ENCODE measurements around the gene ADRA2C. TPM values are rescaled to one million over a fixed set of nuclear protein-coding genes. Genes with fewer than 3 reads are reported as not detected.
A peak's percentile ranks its signal among the peaks of the same experiment; 100 is the strongest.

ADRA2C gene
- total and polyA plus RNA-seq, 9 of the 15 experiments (the other 6 are each of a cell fraction or from before 2014, with no cell fraction given): 0.06 to 0.58 (median 0.14) TPM; not detected in 2

- Histone ChIP-seq H3K79me2 (ENCODE audit: control insufficient read depth, insufficient read depth, low read length) (no peaks in the 10 kb centered on the region), H3K36me3 (ENCODE audit: control insufficient read depth, insufficient read depth, low read length) (no peaks in the 10 kb centered on the region), H4K20me1 (replicated peaks; ENCODE audit: control insufficient read depth, insufficient read depth, low read length) (peaks cover 14% of the 10 kb centered on the region; the same call in 1 of the 2 replicates), H3K9me1 (ENCODE audit: control insufficient read depth, insufficient read depth, low read length) (no peaks in the 10 kb centered on the region), H3K4me2 (ENCODE audit: insufficient read depth, low read length) (no peak overlapping the region), H3K9me3 (replicated peaks; ENCODE audit: control insufficient read depth, insufficient read depth, low read depth, low read length) (no peaks in the 10 kb centered on the region), H3K27me3 (ENCODE audit: control insufficient read depth in 2 of 2, insufficient read depth in 2 of 2, low read length in 2 of 2) (peaks cover 21 to 56% of the 10 kb centered on the region in 2 experiments; a peak in 4 of 5 replicates), H3K27ac (ENCODE audit: extremely low read depth, low read depth, low read length) (no peak overlapping the region), H3K4me3 (no peak overlapping the region), H3K9ac (ENCODE audit: insufficient read depth in 1 of 2, low read depth in 2 of 2, low read length in 2 of 2) (no peak overlapping the region), H3K4me1 (replicated peaks in 1 of 2; ENCODE audit: control insufficient read depth in 2 of 2, insufficient read depth in 2 of 2, low read length in 2 of 2) (peaks cover 4 to 33% of the 10 kb centered on the region in 2 experiments; a peak in 3 of 5 replicates), H2AFZ (ENCODE audit: low read depth, low read length) (no peak overlapping the region)
- in situ Hi-C loops (cut with MboI): loop anchor here (10.0 kb wide), 1 partner anchor 167 kb away; no protein-coding TSS in a partner anchor
- ATAC-seq: no peak
- DNase-seq (ENCODE audit: extremely low read depth in 1 of 4, low spot score in 3 of 4): no peak
- BruUV-seq (replicated peaks): no TSS peak
- intact Hi-C loops (cut with micrococcal nuclease): no loop called here
- FAIRE-seq: no peak
- TF ChIP-seq ZNF121 (CRISPR knock-in tag; conservative IDR thresholded peaks at IDR 0.05): no peak
- peak; percentile 92 for TF ChIP-seq ZNF24 (IDR thresholded peaks at IDR 0.05)
- no peak for TF ChIP-seq ATF6 (CRISPR knock-in tag; IDR thresholded peaks at IDR 0.05)
- ChIA-PET POLR2A (interaction anchor here (0.6 kb wide), 1 partner anchor 18 kb away, joined by 4 read pairs; no protein-coding TSS in a partner anchor), CTCF (ENCODE audit: low intra/inter-chr PET ratio) (no interaction called here)
- 6% methylated on average over 13 of the region's 13 CpGs for WGBS (ENCODE audit: insufficient coverage, low coverage, missing lambda C conversion rate)
These were observed 11.5 kb downstream of the ADRA2C start for GRCh38 chr4:3777669-3778068.

- H3K9me1 ChIP-seq (ENCODE audit: control insufficient read depth, insufficient read depth, low read length): no peaks in the 10 kb centered on the region
- H3K9ac ChIP-seq (ENCODE audit: insufficient read depth in 1 of 2, low read depth in 2 of 2, low read length in 2 of 2): peak overlapping the region in 1 of 2 experiments; percentile 26; a peak in 1 of 4 replicates
- CTCF ChIA-PET (ENCODE audit: low intra/inter-chr PET ratio): no interaction called here
- intact Hi-C loops (cut with micrococcal nuclease): no loop called here
- FAIRE-seq (no peak), DNase-seq (ENCODE audit: extremely low read depth in 1 of 4, low spot score in 3 of 4) (no peak), ATAC-seq (no peak)
- H3K79me2 ChIP-seq (ENCODE audit: control insufficient read depth, insufficient read depth, low read length): no peaks in the 10 kb centered on the region
- peaks cover 7% of the 10 kb centered on the region; the same call in 1 of the 2 replicates for H4K20me1 ChIP-seq (replicated peaks; ENCODE audit: control insufficient read depth, insufficient read depth, low read length)
- H3K4me1 ChIP-seq (replicated peaks in 1 of 2; ENCODE audit: control insufficient read depth in 2 of 2, insufficient read depth in 2 of 2, low read length in 2 of 2): peaks cover 4 to 34% of the 10 kb centered on the region in 2 experiments; a peak in 3 of 5 replicates
- POLR2A ChIA-PET: no interaction called here
- H3K4me3 ChIP-seq: no peak overlapping the region
- no TSS peak for BruUV-seq (replicated peaks)
- no peak overlapping the region for H2AFZ ChIP-seq (ENCODE audit: low read depth, low read length)
- no peak overlapping the region for H3K27ac ChIP-seq (ENCODE audit: extremely low read depth, low read depth, low read length)
- no peak for TF ChIP-seq ZNF449 (CRISPR knock-in tag; IDR thresholded peaks at IDR 0.05)
- no peak for TF ChIP-seq THRA (IDR thresholded peaks at IDR 0.05)
- no peak for TF ChIP-seq E2F6 (IDR thresholded peaks at IDR 0.05; ENCODE audit: borderline replicate concordance in 1 of 2, extremely low read depth in 1 of 2, insufficient read depth in 1 of 2, insufficient read length in 1 of 2, low read depth in 1 of 2, low read length in 1 of 2, poor library complexity in 1 of 2, severe bottlenecking in 1 of 2)
- TF ChIP-seq HNRNPL (IDR thresholded peaks at IDR 0.05; ENCODE audit: low read depth, low read length): no peak
- no peak for TF ChIP-seq TRIM24 (IDR thresholded peaks at IDR 0.05)
- peaks cover 15 to 38% of the 10 kb centered on the region in 2 experiments; a peak in 4 of 5 replicates for H3K27me3 ChIP-seq (ENCODE audit: control insufficient read depth in 2 of 2, insufficient read depth in 2 of 2, low read length in 2 of 2)
- H3K4me2 ChIP-seq (ENCODE audit: insufficient read depth, low read length): no peak overlapping the region
- in situ Hi-C loops (cut with MboI): loop anchor here (10.0 kb wide), 1 partner anchor 165 kb away; no protein-coding TSS in a partner anchor
- 2% methylated on average over 6 of the region's 6 CpGs for WGBS (ENCODE audit: insufficient coverage, low coverage, missing lambda C conversion rate)
- no peaks in the 10 kb centered on the region for H3K9me3 ChIP-seq (replicated peaks; ENCODE audit: control insufficient read depth, insufficient read depth, low read depth, low read length)
- H3K36me3 ChIP-seq (ENCODE audit: control insufficient read depth, insufficient read depth, low read length): no peaks in the 10 kb centered on the region
These were observed 13.3 kb downstream of the ADRA2C start for GRCh38 chr4:3779509-3779908.

Measured in K562 (cell line).